Ishikawa (cell line): Measurements from ENCODE around the gene RHCG.

ENCODE experiments used
- CEBPB ChIP-seq: IDR thresholded peaks from 2 replicates; pipeline ENCODE4 v1.6.1; 2012
- CREB1 ChIP-seq: IDR thresholded peaks from 2 replicates; pipeline ENCODE4 v1.6.1; 2012; ENCODE audit warnings: low read depth
- EGR1 ChIP-seq: IDR thresholded peaks from 2 replicates; pipeline ENCODE4 v1.6.1; 2012
- EP300 ChIP-seq: IDR thresholded peaks from 2 replicates; pipeline ENCODE4 v1.6.1; 2012; ENCODE audit warnings: borderline replicate concordance
- NFIC ChIP-seq: IDR thresholded peaks from 2 replicates; pipeline ENCODE4 v1.6.1; 2012
- RAD21 ChIP-seq: IDR thresholded peaks from 2 replicates; pipeline ENCODE4 v1.6.1; 2012; ENCODE audit warnings: low read depth
- REST ChIP-seq: IDR thresholded peaks from 2 replicates; pipeline ENCODE4 v1.6.1; 2012; ENCODE audit warnings: low read depth, mild to moderate bottlenecking
- TAF1 ChIP-seq: IDR thresholded peaks from 2 replicates; pipeline ENCODE4 v1.6.1; 2012; ENCODE audit warnings: low read depth, mild to moderate bottlenecking
- TCF12 ChIP-seq: IDR thresholded peaks from 2 replicates; pipeline ENCODE4 v1.6.1; 2012; ENCODE audit warnings: low read depth
- YY1 ChIP-seq: IDR thresholded peaks from 2 replicates; pipeline ENCODE4 v1.6.1; 2012; ENCODE audit warnings: low read depth
- ZBTB7A ChIP-seq: IDR thresholded peaks from 2 replicates; pipeline ENCODE4 v1.6.1; 2012; ENCODE audit warnings: low read depth
- TF ChIP-seq, protein P1 (sequence below): IDR thresholded peaks from 2 replicates; pipeline ENCODE4 v1.6.1; 2012

DNA sequence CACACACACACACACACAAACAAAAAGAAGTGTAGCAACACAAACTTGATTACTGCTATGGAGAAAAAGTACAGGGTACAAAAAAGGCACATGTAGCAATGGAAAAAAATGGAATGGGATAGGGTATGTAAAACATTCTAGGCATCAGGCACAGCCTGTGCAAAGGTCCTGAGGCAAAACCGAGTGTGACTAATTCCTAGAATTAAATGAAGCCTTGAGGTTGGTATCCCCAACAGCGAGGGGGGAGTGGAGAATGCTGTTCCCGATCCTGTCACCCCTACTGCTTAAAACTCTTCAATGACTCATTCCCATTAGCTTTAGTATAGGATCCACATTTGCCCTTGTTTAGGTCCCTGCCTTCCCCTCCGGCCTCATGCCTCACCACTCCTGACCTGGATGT, 37.9 kb downstream of the RHCG start:
- TF ChIP-seq REST (no peak), NFIC (no peak), RAD21 (no peak), TCF12 (no peak), EGR1 (no peak), CREB1 (no peak), TAF1 (no peak), EP300 (no peak), YY1 (no peak), ZBTB7A (no peak), CEBPB (no peak)
- TF ChIP-seq, protein P1, sequence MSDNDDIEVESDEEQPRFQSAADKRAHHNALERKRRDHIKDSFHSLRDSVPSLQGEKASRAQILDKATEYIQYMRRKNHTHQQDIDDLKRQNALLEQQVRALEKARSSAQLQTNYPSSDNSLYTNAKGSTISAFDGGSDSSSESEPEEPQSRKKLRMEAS: no peak
